Measurements from ENCODE around the gene AANAT. TPM values are rescaled to one million over a fixed set of nuclear protein-coding genes. Genes with fewer than 3 reads are reported as not detected.
"Not testable (repeated sequence)": the region's sequence is repeated elsewhere in the genome, so short reads cannot be mapped to it uniquely, and the experiment has no call there.

AANAT gene
- total RNA-seq, 4 donors from 2014 or later, result not detected

- TF ChIP-seq POLR2A (IDR thresholded peaks at IDR 0.05) (no peak), CTCF (IDR thresholded peaks at IDR 0.05) (no peak), EP300 (IDR thresholded peaks at IDR 0.05; ENCODE audit: low read depth) (no peak)
- in situ Hi-C loops (cut with MboI; ENCODE audit: low pct_ligation_motif_present in 1 of 4, low pct_unique_long_range_greater_than_20kb in 1 of 4, low sequenced_read_pairs in 3 of 4) (loop anchor here in 2 of 4 donors (10.0 kb wide), 1 partner anchor 48 kb away; the partner anchor contains the start of gene AANAT (in 2 of the 2)), intact Hi-C loops (cut with DNase I; ENCODE audit: low total_unique reads) (no loop called here)
- no peak overlapping the region for H3K4me3 ChIP-seq
- H3K9me3 ChIP-seq, result no peaks in the 10 kb centered on the region
- H3K27me3 ChIP-seq, result peaks cover 12% of the 10 kb centered on the region
- WGBS, 2 donors (ENCODE audit: low coverage in 1 of 2), result 77% methylated on average over 22 of the region's 22 CpGs; no CpG with 5 or more reads in 1 of the 2 donors
- no peaks in the 10 kb centered on the region for H3K36me3 ChIP-seq
- no peak overlapping the region for H3K27ac ChIP-seq
- peaks cover 0 to 9% (median 4%) of the 10 kb centered on the region in 4 donors for H3K4me1 ChIP-seq
- no peak for DNase-seq
Observed at GRCh38 chr17:76512366-76513305, 45.2 kb downstream of the AANAT start.

GRCh38 chr17:76513306-76513692 lies 45.9 kb downstream of the AANAT start:
- in situ Hi-C loops (cut with MboI; ENCODE audit: low pct_ligation_motif_present in 1 of 4, low pct_unique_long_range_greater_than_20kb in 1 of 4, low sequenced_read_pairs in 3 of 4) (loop anchor here in 2 of 4 donors (10.0 kb wide), 1 partner anchor 48 kb away; the partner anchor contains the start of gene AANAT (in 2 of the 2)), intact Hi-C loops (cut with DNase I; ENCODE audit: low total_unique reads) (no loop called here)

GRCh38 chr17:76514355-76514754 lies 47.0 kb downstream of the AANAT start:
- H3K27ac ChIP-seq, result peak overlapping the region; percentile 68 to 79 (median 75)
- in situ Hi-C loops (cut with MboI; ENCODE audit: low pct_ligation_motif_present in 1 of 4, low pct_unique_long_range_greater_than_20kb in 1 of 4, low sequenced_read_pairs in 3 of 4), result loop anchor here in 2 of 4 donors (10.0 kb wide), 1 partner anchor 50 kb away; the partner anchor contains the start of gene AANAT (in 2 of the 2)
- H3K36me3 ChIP-seq; H3K9me3 ChIP-seq; intact Hi-C loops (cut with DNase I; ENCODE audit: low total_unique reads); H3K27me3 ChIP-seq; H3K4me1 ChIP-seq; DNase-seq; H3K4me3 ChIP-seq: not testable (repeated sequence)
- WGBS, 2 donors (ENCODE audit: low coverage in 1 of 2), result 92 to 94% methylated on average over 2 to 6 of the region's 6 CpGs

More at GRCh38 chr17:76513306-76513692, 45.9 kb downstream of the AANAT start:
- Histone ChIP-seq H3K4me3 (no peak overlapping the region), H3K27ac (no peak overlapping the region), H3K9me3 (no peaks in the 10 kb centered on the region), H3K27me3 (peaks cover 8% of the 10 kb centered on the region), H3K36me3 (no peaks in the 10 kb centered on the region), H3K4me1 (peaks cover 0 to 9% (median 4%) of the 10 kb centered on the region in 4 donors)
- TF ChIP-seq POLR2AphosphoS5 (IDR thresholded peaks at IDR 0.05) (no peak), POLR2A (IDR thresholded peaks at IDR 0.05) (no peak), EP300 (IDR thresholded peaks at IDR 0.05; ENCODE audit: low read depth) (no peak), CTCF (IDR thresholded peaks at IDR 0.05) (no peak)
- 75 to 80% methylated on average over 2 to 6 of the region's 6 CpGs for WGBS, 2 donors (ENCODE audit: low coverage in 1 of 2)
- DNase-seq, result no peak

- H3K27ac ChIP-seq, result peak overlapping the region; percentile 68 to 79 (median 75)
- peaks cover 0 to 9% (median 4%) of the 10 kb centered on the region in 4 donors for H3K4me1 ChIP-seq
- no peaks in the 10 kb centered on the region for H3K36me3 ChIP-seq
- 30 to 66% methylated on average over 2 to 22 of the region's 22 CpGs for WGBS, 2 donors (ENCODE audit: low coverage in 1 of 2)
- peak; percentile 72 for DNase-seq
- no peaks in the 10 kb centered on the region for H3K9me3 ChIP-seq
- intact Hi-C loops (cut with DNase I; ENCODE audit: low total_unique reads) (no loop called here), in situ Hi-C loops (cut with MboI; ENCODE audit: low pct_ligation_motif_present in 1 of 4, low pct_unique_long_range_greater_than_20kb in 1 of 4, low sequenced_read_pairs in 3 of 4) (loop anchor here in 2 of 4 donors (10.0 kb wide), 1 partner anchor 51 kb away; the partner anchor contains the start of gene AANAT (in 2 of the 2))
- TF ChIP-seq CTCF (IDR thresholded peaks at IDR 0.05), result no peak
- peak; percentile 43 for TF ChIP-seq POLR2A (IDR thresholded peaks at IDR 0.05)
- TF ChIP-seq POLR2AphosphoS5 (IDR thresholded peaks at IDR 0.05), result peak; percentile 42 to 71 (median 44)
- peak; percentile 41 for TF ChIP-seq EP300 (IDR thresholded peaks at IDR 0.05; ENCODE audit: low read depth)
- H3K27me3 ChIP-seq, result no peaks in the 10 kb centered on the region
- H3K4me3 ChIP-seq, result no peak overlapping the region
Observed at GRCh38 chr17:76515274-76515949, 48.0 kb downstream of the AANAT start.

Data from transverse colon (tissue), 4 donors.